ENCODE results near the gene PSD2. TPM values are rescaled to one million over a fixed set of nuclear protein-coding genes. Genes with fewer than 3 reads are reported as not detected.

PSD2 gene
- total RNA-seq, 1 donor from 2014 or later = not detected

DNA sequence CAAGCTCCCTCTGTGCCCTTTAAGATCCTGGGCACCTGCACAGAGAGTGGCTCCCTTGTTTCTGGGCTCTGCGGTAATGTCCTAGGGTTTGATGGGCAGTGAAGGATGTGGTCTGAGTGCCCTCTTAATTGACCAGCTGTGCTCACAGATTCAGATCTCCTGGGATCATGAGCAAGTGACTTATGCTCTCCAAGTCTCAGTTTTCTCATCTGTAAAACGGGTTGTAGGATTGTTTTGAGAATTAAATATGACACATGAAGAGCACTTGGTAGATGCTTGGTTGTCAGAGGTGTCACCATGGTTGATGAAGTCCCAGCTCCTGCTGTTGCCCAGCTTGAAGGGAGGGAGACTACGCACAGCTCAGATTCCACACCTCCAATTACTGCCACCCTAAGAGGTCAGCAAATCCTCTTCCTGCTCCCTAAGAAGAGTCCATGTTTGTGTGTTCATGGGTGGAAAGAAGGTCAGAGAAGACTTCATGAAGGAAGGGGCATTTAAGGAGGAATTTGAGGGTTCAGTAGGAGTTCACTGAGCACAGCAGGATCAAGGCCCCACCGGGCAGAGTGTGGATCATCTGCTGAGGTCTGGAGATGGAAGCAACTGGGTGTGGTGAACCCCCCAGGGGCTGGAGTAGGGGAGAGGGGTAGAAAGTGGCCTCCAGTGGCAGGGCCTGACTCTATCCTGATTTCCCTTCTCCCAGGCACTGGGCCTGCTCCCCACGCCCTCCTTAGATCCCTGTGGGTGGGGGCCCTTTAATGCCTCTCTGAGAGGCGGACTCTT is 1.4 kb upstream of the PSD2 start:
- intact Hi-C loops (cut with micrococcal nuclease) = no loop called here
- ATAC-seq (ENCODE audit: low read depth) (no peak), DNase-seq (no peak)
- H3K9me3 Mint-ChIP-seq = no peaks in the 10 kb centered on the region
- ChIA-PET POLR2A (interaction anchor here (0.5 to 0.7 kb wide), 3 partner anchors 45 to 522 kb away, joined by 3 read pairs; no protein-coding TSS in a partner anchor), CTCF (interaction anchor here (9.2 kb wide), 1 partner anchor 173 kb away, joined by 151 read pairs; no protein-coding TSS in a partner anchor)
- peaks cover 8% of the 10 kb centered on the region for H3K4me1 Mint-ChIP-seq
- H3K4me3 Mint-ChIP-seq = no peak overlapping the region
- no peak overlapping the region for H3K27ac Mint-ChIP-seq
- TF ChIP-seq, protein P1, sequence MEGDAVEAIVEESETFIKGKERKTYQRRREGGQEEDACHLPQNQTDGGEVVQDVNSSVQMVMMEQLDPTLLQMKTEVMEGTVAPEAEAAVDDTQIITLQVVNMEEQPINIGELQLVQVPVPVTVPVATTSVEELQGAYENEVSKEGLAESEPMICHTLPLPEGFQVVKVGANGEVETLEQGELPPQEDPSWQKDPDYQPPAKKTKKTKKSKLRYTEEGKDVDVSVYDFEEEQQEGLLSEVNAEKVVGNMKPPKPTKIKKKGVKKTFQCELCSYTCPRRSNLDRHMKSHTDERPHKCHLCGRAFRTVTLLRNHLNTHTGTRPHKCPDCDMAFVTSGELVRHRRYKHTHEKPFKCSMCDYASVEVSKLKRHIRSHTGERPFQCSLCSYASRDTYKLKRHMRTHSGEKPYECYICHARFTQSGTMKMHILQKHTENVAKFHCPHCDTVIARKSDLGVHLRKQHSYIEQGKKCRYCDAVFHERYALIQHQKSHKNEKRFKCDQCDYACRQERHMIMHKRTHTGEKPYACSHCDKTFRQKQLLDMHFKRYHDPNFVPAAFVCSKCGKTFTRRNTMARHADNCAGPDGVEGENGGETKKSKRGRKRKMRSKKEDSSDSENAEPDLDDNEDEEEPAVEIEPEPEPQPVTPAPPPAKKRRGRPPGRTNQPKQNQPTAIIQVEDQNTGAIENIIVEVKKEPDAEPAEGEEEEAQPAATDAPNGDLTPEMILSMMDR (IDR thresholded peaks at IDR 0.05) = no peak
- H3K27me3 Mint-ChIP-seq = peaks cover 41% of the 10 kb centered on the region
- H3K36me3 Mint-ChIP-seq (ENCODE audit: low read depth) = no peaks in the 10 kb centered on the region

DNA sequence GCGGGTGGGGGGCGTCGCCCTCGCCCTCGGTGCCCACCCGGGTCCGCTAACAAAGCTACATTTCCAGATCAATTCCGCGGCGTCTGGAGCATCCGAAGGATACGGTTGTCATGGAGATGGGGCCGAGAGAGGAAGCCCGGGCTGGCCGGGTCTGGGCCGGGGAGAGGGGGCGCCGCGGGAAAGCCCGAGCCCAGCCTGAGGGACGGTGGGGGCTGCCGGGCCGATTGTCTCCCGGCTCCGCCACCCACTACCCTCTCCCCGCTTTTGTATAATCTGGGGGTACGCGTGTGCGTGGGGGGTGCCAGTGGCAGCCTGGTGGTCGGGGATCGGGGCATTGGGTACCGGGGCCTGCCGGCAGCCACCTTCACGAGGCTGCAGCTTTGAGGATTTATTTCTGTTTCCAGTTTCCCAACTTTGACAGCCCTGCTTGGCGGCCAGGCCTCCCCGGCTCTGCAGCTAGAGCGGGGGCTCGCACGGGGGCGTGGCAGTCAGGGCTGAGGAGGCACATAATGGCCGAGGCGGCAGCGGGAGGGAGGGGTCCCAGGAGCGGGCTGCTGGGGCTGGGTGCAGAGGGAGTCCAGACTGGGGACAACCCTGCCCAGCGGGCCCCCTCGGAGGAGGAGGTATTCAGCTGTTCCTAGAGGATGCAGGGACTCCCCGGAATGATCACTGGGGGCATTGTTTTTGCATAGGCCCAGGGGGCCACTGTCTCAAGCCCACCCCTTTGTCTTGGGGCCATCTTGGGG is 626 bp downstream of the PSD2 start:
- TF ChIP-seq, protein P1 (IDR thresholded peaks at IDR 0.05) = no peak
- peaks cover 53% of the 10 kb centered on the region for H3K27me3 Mint-ChIP-seq
- ATAC-seq (ENCODE audit: low read depth) = peak; percentile 25
- POLR2A ChIA-PET = no interaction called here
- DNase-seq = no peak
- CTCF ChIA-PET = interaction anchor here (2.4 kb wide), 1 partner anchor 9 kb away, joined by 7 read pairs; no protein-coding TSS in a partner anchor
- no peaks in the 10 kb centered on the region for H3K9me3 Mint-ChIP-seq
- H3K4me1 Mint-ChIP-seq = peaks cover 8% of the 10 kb centered on the region
- intact Hi-C loops (cut with micrococcal nuclease) = no loop called here
- H3K4me3 Mint-ChIP-seq = peak overlapping the region; percentile 59
- no peaks in the 10 kb centered on the region for H3K36me3 Mint-ChIP-seq (ENCODE audit: low read depth)
- H3K27ac Mint-ChIP-seq = no peak overlapping the region

DNA sequence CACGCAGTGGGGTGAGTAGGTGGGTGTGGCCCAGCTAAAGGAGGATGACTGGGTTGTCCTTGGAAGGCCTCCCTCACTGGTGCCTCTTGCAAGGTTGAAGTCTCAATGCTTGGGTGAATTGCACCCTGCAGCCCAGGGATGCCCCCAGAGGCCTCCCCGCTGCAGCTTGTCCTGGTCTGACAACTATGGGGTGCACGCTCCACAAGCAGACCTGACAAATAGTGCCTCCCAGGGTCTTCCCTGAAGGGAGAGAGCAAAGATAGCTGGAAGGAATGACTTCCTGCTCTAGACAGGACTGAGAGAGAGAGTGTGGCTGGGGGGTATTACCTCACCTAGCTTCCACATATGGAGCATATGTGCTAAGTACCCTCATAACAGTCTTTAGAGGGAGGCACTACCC is 1.7 kb downstream of the PSD2 start:
- Mint-ChIP-seq H3K36me3 (ENCODE audit: low read depth) (no peaks in the 10 kb centered on the region), H3K4me3 (no peak overlapping the region), H3K27ac (no peak overlapping the region), H3K27me3 (peaks cover 62% of the 10 kb centered on the region), H3K9me3 (no peaks in the 10 kb centered on the region), H3K4me1 (peaks cover 8% of the 10 kb centered on the region)
- intact Hi-C loops (cut with micrococcal nuclease) = no loop called here
- TF ChIP-seq, protein P1 (IDR thresholded peaks at IDR 0.05) = no peak
- ATAC-seq (ENCODE audit: low read depth) (no peak), DNase-seq (no peak)
- CTCF ChIA-PET = interaction anchor here (2.4 kb wide), 1 partner anchor 10 kb away, joined by 7 read pairs; no protein-coding TSS in a partner anchor
- POLR2A ChIA-PET = no interaction called here

DNA sequence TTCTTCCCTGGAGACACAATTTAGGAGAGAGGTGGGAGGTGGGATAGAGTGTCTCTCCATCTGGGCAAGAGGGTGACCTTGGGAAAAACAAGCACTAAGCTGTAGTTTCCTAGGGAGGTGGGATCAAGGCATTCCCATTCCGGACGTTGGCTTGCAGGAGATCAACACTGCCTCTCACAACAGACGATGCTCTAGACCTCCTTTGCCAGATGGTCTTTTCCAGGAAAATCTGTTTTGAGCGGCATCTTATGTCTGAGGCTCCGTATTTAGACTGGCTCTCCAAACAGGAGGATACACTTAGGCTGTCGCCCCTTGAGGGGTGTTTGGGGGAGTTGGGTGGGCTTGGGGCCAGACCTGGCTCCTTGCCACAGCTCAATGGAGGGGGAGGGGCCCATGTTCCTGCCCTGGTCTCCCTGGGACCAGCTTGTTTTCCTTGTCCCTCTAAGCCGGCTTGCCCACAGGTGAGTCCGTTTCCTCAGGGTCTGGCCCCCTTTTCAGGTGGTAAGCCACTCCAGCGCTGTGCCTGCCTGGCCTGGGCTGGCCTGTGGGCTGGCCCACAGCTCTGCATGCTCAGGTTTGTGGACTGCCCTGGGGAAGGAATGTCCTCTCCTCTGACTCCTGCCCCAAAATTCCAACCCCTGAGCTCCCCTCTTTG is 2.4 kb downstream of the PSD2 start:
- no peak for DNase-seq
- no peak for ATAC-seq (ENCODE audit: low read depth)
- Mint-ChIP-seq H3K27me3 (peaks cover 62% of the 10 kb centered on the region), H3K27ac (no peak overlapping the region), H3K9me3 (no peaks in the 10 kb centered on the region), H3K4me1 (peaks cover 8% of the 10 kb centered on the region), H3K36me3 (ENCODE audit: low read depth) (no peaks in the 10 kb centered on the region), H3K4me3 (no peak overlapping the region)
- TF ChIP-seq, protein P1 (IDR thresholded peaks at IDR 0.05) = no peak
- ChIA-PET CTCF (interaction anchor here (2.4 kb wide), 1 partner anchor 11 kb away, joined by 7 read pairs; no protein-coding TSS in a partner anchor), POLR2A (no interaction called here)
- intact Hi-C loops (cut with micrococcal nuclease) = no loop called here

Measured in activated B cell treated with CpG ODN at 0.5 μM for 24 hours (primary cell).